Lower leg skin (tissue), 4 donors: ENCODE measurements around the gene CPZ. TPM values are rescaled to one million over a fixed set of nuclear protein-coding genes. Genes with fewer than 3 reads are reported as not detected.

Experiments
- DNase-seq, 2 donors: peaks; one replicate each; pipeline ENCODE4 v3.0.0-alpha.2; 2019; ENCODE audit warnings: low spot score in 2 of 2
- H3K4me3 ChIP-seq: fragments of 200-600 bp; sonication (generic); 2 replicates; pipeline ENCODE4 v1.5.1; 2017; ENCODE audit warnings: mild to moderate bottlenecking, low read depth; ENCODE audit not compliant: poor library complexity, severe bottlenecking
- CTCF ChIP-seq, 3 donors: fragments of 450-650 bp; IDR thresholded peaks; one replicate each; pipeline ENCODE4 v1.5.1; 2016; ENCODE audit warnings: antibody characterized with exemption in 3 of 3, mild to moderate bottlenecking in 3 of 3, moderate library complexity in 2 of 3
- POLR2A ChIP-seq, 2 donors: fragments of 450-650 bp; IDR thresholded peaks; one replicate each; pipeline ENCODE4 v1.6.1; 2016 to 2017; ENCODE audit warnings: antibody characterized with exemption in 2 of 2, mild to moderate bottlenecking in 1 of 2, moderate library complexity in 1 of 2
- WGBS, 2 donors: methylation state at CpG; one replicate each; pipeline ENCODE4 v1.1.5; 2018; 5-methylcytosine and 5-hydroxymethylcytosine counted together
- intact Hi-C: fragments of 100-400 bp; cut with DNase I; formaldehyde crosslinking; loops from one replicate; pipeline ENCODE4 v1.15.0; 2023; ENCODE audit warnings: low total_unique reads
- total RNA-seq, 4 donors: library from RNA; depleted of rRNA; stranded (reverse); fragments of >200 nt; gene quantifications; one replicate each; pipeline ENCODE4 v1.1.0, GENCODE V29; 2016

The CPZ gene
- total RNA-seq, 4 donors from 2014 or later, result 0.91 to 10.2 TPM; not detected in 2

GRCh38 chr4:8582941-8583654, 9.5 kb upstream of the CPZ start:
- TF ChIP-seq POLR2A (IDR thresholded peaks at IDR 0.05), result no peak
- TF ChIP-seq CTCF (IDR thresholded peaks at IDR 0.05), result no peak
- DNase-seq, result no peak
- H3K4me3 ChIP-seq, result no peak overlapping the region
- intact Hi-C loops, result loop anchor here (10.0 kb wide), 1 partner anchor 108 kb away; no protein-coding TSS in a partner anchor
- 50 to 51% methylated on average over 9 of the region's 9 CpGs for WGBS, 2 donors

- TF ChIP-seq CTCF (IDR thresholded peaks at IDR 0.05) (no peak), POLR2A (IDR thresholded peaks at IDR 0.05) (no peak)
- 49 to 53% methylated on average over 4 of the region's 4 CpGs for WGBS, 2 donors
Observed at GRCh38 chr4:8583655-8584025, 8.9 kb upstream of the CPZ start.

GRCh38 chr4:8585186-8585585, 7.4 kb upstream of the CPZ start:
- intact Hi-C loops, result loop anchor here (10.0 kb wide), 1 partner anchor 110 kb away; no protein-coding TSS in a partner anchor
- H3K4me3 ChIP-seq, result no peak overlapping the region
- no peak for TF ChIP-seq POLR2A (IDR thresholded peaks at IDR 0.05)
- no peak for TF ChIP-seq CTCF (IDR thresholded peaks at IDR 0.05)
- no peak for DNase-seq
- WGBS, 2 donors, result 54 to 63% methylated on average over 6 of the region's 6 CpGs

More at GRCh38 chr4:8583655-8584025, 8.9 kb upstream of the CPZ start:
- intact Hi-C loops, result loop anchor here (10.0 kb wide), 1 partner anchor 109 kb away; no protein-coding TSS in a partner anchor
- DNase-seq, result no peak
- H3K4me3 ChIP-seq, result no peak overlapping the region

GRCh38 chr4:8585721-8586212, 6.8 kb upstream of the CPZ start:
- DNase-seq, result no peak
- intact Hi-C loops, result loop anchor here (10.0 kb wide), 1 partner anchor 111 kb away; no protein-coding TSS in a partner anchor
- 45 to 47% methylated on average over 7 of the region's 7 CpGs for WGBS, 2 donors
- H3K4me3 ChIP-seq, result no peak overlapping the region
- no peak for TF ChIP-seq CTCF (IDR thresholded peaks at IDR 0.05)
- TF ChIP-seq POLR2A (IDR thresholded peaks at IDR 0.05), result no peak

- intact Hi-C loops, result loop anchor here (10.0 kb wide), 1 partner anchor 111 kb away; no protein-coding TSS in a partner anchor
- TF ChIP-seq CTCF (IDR thresholded peaks at IDR 0.05) (no peak), POLR2A (IDR thresholded peaks at IDR 0.05) (no peak)
- 61 to 69% methylated on average over 5 of the region's 5 CpGs for WGBS, 2 donors
- no peak overlapping the region for H3K4me3 ChIP-seq
- DNase-seq, result no peak
Observed at GRCh38 chr4:8586246-8586645, 6.3 kb upstream of the CPZ start.
